ENCODE data around the gene RPH3AL. TPM values are rescaled to one million over a fixed set of nuclear protein-coding genes. Genes with fewer than 3 reads are reported as not detected.

RPH3AL gene
- total RNA-seq, 1 donor from 2014 or later: 16.9 TPM

- Mint-ChIP-seq H3K9me3 (no peaks in the 10 kb centered on the region), H3K27me3 (ENCODE audit: low read depth) (peaks cover 55% of the 10 kb centered on the region), H3K4me1 (peaks cover 12% of the 10 kb centered on the region), H3K4me3 (no peak overlapping the region), H3K36me3 (peaks cover 8% of the 10 kb centered on the region), H3K27ac (no peak overlapping the region)
- no peak for TF ChIP-seq CTCF (IDR thresholded peaks at IDR 0.05; ENCODE audit: unreplicated experiment)
- DNase-seq (ENCODE audit: low spot score in 2 of 2, unreplicated experiment in 2 of 2): no peak
These were observed 167.0 kb downstream of the RPH3AL start for GRCh38 chr17:185445-186138.

GRCh38 chr17:183021-183420 is 169.6 kb downstream of the RPH3AL start:
- Mint-ChIP-seq H3K4me3 (no peak overlapping the region), H3K27me3 (ENCODE audit: low read depth) (peaks cover 59% of the 10 kb centered on the region), H3K36me3 (no peaks in the 10 kb centered on the region), H3K27ac (no peak overlapping the region), H3K9me3 (no peaks in the 10 kb centered on the region), H3K4me1 (peaks cover 28% of the 10 kb centered on the region)
- DNase-seq (ENCODE audit: low spot score in 2 of 2, unreplicated experiment in 2 of 2): no peak
- TF ChIP-seq CTCF (IDR thresholded peaks at IDR 0.05; ENCODE audit: unreplicated experiment): no peak

GRCh38 chr17:182050-182751 is 170.4 kb downstream of the RPH3AL start:
- peaks cover 29% of the 10 kb centered on the region for H3K4me1 Mint-ChIP-seq
- peak overlapping the region; percentile 70 for H3K27ac Mint-ChIP-seq
- peaks cover 67% of the 10 kb centered on the region for H3K27me3 Mint-ChIP-seq (ENCODE audit: low read depth)
- DNase-seq (ENCODE audit: low spot score in 2 of 2, unreplicated experiment in 2 of 2): no peak
- peaks cover 4% of the 10 kb centered on the region for H3K36me3 Mint-ChIP-seq
- no peaks in the 10 kb centered on the region for H3K9me3 Mint-ChIP-seq
- no peak for TF ChIP-seq CTCF (IDR thresholded peaks at IDR 0.05; ENCODE audit: unreplicated experiment)
- peak overlapping the region; percentile 66 for H3K4me3 Mint-ChIP-seq

- Mint-ChIP-seq H3K27ac (peak within 1 kb of the TSS; percentile 70), H3K36me3 (peaks cover 4% of the 10 kb centered on the region)
These were observed 171.2 kb downstream of the RPH3AL start, which contains the start of gene DOC2B for GRCh38 chr17:181245-182049. DOC2B (minus strand) TSS chr17:181650; CDS start chr17:181479, 171 bp downstream.

More at GRCh38 chr17:181245-182049, 171.2 kb downstream of the RPH3AL start, which contains the start of gene DOC2B:
- Mint-ChIP-seq H3K27me3 (ENCODE audit: low read depth) (peaks cover 67% of the 10 kb centered on the region), H3K9me3 (no peaks in the 10 kb centered on the region), H3K4me3 (peak within 1 kb of the TSS; percentile 66), H3K4me1 (peaks cover 29% of the 10 kb centered on the region)
- no peak for TF ChIP-seq CTCF (IDR thresholded peaks at IDR 0.05; ENCODE audit: unreplicated experiment)
- peak; percentile 49 to 67 for DNase-seq (ENCODE audit: low spot score in 2 of 2, unreplicated experiment in 2 of 2)

Measured in mesothelial cell of epicardium (in vitro differentiated cells).